Femur (tissue), 1 donor: ENCODE data around the gene SLC25A45.
A peak's percentile ranks its signal among the peaks of the same experiment; 100 is the strongest.

Experiments used
- DNase-seq: peaks from one replicate; pipeline ENCODE4 v3.0.0-alpha.2; 2017

SLC25A45 gene

GRCh38 chr11:65403607-65404121 is 21.2 kb upstream of the SLC25A45 start:
- no peak for DNase-seq

- no peak for DNase-seq
Measured at GRCh38 chr11:65402790-65403189, 20.3 kb upstream of the SLC25A45 start.

DNA sequence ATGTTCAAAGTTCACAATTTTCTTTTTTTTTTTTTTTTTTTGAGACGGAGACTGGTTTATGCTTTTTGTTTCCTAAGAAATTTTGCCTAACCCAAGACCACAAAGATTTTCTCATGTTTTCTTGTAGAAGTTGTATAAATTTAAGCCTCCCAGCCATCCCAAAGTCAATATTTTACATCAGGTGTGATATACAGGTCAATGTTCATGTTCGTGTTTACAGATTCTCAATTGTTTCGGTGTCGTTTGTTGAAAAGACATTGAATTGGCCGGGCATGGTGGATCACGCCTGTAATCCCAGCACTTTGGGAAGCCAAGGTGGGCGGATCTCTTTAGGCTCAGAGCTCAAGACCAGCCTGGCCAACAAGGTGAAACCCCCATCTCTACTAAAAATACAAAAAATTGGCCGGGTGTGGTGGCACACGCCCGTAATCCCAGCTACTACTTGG is 19.4 kb upstream of the SLC25A45 start:
- no peak for DNase-seq

DNA sequence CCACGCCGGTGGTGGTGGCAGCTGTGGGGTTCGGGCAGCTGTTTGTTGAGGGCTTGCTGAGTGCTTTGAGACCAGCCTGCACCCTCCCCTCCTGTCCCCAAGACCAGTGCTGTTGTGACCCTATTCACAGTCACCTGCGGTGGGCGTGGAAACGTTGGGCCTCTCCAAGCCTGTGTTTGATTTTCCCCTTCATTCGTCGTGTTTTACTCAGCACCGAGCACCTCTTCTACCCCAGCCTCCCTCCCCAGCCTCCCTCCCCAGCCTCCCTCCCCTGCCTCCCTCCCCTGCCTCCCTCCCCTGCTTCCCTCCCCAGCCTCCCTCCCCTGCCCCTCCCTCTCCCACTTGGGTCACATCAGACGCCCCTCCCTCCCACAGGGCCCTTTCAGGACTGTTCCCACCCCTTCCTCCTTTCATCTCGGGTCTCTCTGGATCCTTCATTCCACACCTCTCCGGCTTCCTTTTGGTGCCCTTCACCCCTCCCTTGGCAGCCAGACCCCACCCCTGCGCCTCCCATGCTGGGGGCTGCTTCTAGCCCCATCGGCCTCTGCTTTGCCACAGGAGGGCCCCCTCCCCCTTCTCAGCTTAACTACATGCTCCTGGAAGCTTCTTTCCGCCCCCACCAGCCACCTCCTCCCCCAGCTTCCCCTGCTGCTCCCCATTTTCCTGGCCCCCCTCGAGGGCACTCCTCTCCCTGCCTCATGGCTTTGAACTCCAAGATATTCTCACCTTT is 18.8 kb upstream of the SLC25A45 start:
- DNase-seq = no peak

- no peak for DNase-seq
Measured at GRCh38 chr11:65400307-65401072, 18.0 kb upstream of the SLC25A45 start.

DNA sequence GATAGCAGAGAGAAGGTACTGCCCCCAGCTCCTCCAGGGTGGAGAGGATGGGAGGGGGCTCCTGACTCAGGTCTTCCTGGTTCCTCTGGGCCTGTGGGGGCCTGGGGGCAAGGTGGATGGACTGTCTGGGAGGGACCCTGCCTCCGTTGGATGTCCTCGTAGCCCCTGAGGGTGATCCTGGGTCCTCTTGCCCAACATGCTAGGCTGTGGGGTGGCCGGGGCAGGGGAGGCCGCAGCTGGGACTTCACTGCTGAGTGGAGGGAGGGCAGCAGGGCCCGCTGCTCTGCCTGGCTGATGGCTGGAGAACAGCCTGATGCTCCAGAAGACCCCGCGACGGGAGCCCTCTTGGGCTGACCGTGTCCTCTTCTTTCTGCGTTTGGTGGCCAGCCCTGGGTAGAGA is 17.4 kb upstream of the SLC25A45 start:
- DNase-seq = no peak

DNA sequence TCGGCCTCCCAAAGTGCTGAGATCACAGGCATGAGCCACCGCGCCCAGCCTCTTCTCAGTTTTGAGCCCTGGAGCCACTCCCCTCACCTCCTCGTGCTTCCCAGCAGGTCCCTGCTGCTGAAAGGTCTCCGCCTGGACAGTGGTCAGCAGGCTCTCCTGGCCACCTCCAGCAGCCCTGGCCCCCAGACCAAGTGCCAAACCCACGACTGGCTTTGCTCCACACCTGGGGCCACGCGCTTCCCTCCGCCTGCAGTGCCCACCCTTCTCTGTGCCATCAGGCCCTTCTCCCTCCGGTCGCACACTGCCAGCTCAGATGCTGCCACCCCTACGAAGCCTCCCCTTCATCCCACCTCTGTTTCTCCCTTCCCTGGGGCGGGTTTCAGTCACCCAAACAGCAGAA is 16.8 kb upstream of the SLC25A45 start:
- no peak for DNase-seq

DNA sequence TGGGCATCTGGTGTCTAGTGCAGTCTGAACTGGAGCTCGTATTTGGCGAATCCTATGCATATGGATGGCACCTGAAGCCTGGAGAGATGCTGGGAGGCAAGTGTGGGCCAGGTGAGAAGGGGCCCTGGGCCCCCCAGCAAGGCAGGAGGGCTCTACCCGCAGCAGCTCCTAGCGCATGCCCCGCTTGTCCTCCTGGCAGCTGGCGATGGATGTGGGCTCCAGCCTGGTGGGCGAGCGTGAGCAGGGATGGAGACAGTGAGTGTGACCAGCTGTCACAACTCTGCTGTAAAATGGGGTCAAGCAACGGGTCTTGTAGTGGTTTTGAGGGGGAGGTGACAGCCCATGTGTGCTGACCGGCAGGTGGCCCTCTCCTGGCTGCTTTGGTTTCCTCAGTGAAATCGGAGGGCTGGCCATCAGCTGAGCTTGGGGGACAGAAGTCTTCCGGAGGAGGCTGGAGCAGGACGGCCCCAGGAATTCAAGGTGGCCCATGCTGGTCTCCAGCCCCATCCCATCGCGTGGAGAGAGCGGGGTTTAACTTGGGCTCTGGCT is 16.0 kb upstream of the SLC25A45 start:
- DNase-seq = no peak

DNA sequence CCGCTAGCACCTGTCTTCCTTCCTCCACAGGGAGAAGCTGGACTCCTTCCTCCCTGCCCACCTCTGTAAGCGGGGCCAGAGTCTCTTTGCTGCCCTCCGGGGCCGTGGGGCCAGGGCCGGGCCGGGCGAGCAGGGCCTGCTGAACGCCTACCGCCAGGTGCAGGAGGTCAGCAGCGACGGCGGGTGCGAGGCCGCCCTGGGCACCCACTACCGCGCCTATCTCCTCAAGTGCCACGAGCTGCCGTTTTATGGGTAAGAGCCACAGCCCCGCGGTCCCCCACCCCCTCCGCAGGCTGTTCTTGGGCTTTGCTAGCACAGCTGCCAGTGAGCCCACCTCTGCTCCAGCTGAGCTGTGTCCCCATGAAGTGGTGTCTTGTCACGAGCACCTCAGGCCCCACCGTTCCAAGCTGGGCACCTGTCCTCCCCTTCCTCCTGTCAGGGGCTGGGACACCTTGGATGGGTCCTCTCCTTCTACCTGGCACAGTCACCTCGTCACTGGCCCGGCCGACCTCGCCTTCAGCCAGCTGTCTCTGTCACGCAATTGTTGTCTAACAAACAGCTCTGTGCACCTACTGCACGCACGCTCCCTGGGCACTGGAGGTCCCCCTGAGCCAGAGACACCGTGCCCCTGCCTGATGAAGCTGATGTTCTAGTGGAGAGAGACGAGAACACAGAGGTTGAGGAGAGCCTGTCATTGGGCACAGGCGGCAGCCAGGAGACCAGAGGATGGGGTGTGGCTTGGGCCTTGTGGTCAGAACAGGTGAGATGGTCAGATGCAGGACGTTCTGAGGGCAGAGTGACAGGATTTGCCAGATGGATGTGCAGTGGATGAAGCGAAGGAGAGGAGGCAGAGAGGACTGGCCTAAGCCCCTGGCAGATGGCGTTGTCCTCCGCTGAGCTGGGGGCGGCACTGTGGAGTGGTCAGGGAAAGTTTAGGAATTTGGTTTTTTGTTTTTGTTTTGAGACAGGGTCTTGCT is 14.6 kb upstream of the SLC25A45 start:
- no peak for DNase-seq

DNA sequence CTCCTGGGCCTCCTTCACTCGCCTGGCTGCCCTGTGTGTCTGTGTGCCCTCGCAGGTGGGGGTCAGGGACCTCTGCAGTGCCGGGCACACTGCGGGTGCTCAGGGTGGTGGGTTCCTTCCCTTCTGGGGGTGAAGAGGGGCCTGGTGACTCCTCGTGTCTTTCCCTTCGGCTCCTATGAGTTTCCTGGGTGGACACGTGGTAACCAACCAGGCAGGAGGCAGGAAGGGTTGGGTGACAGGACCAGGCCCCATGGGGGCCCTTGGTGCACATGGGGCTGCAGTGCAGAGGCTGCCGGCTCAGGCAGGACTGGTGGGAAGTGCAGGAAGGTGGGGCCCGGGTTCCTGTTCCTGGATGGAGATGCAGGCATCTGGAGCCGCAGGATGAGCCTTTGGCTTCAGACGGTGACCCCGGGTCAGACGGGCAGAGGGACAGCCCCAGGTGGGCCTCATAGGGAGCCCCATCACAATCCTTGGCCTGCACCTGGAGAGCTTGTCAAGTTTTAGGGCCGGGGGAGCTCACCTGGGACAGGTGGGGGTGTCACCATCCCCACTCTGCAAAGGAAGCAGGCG is 13.6 kb upstream of the SLC25A45 start:
- no peak for DNase-seq

GRCh38 chr11:65394125-65394536 is 11.7 kb upstream of the SLC25A45 start:
- DNase-seq = no peak

GRCh38 chr11:65393513-65394079 is 11.2 kb upstream of the SLC25A45 start:
- no peak for DNase-seq

DNA sequence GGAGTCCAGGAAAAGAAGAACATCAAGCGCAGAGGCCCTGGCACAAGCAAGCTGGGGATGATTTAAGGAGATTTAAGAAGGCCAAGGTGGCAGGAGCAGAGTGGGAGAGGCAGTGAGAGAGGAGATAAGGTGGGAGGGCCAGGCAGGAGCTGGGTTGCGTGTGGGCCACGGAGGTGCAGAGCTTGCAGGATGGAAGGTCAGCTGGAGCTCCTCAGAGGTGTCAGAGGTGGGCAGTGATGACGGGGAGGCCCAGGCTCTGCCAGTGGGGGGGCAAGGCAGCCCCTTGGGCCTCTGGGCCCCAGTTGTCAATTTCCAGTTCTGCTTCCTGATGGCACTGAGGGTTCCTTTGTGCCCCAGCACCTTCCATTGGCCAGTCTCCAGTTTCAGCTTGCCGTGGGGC is 10.5 kb upstream of the SLC25A45 start:
- DNase-seq = no peak

DNA sequence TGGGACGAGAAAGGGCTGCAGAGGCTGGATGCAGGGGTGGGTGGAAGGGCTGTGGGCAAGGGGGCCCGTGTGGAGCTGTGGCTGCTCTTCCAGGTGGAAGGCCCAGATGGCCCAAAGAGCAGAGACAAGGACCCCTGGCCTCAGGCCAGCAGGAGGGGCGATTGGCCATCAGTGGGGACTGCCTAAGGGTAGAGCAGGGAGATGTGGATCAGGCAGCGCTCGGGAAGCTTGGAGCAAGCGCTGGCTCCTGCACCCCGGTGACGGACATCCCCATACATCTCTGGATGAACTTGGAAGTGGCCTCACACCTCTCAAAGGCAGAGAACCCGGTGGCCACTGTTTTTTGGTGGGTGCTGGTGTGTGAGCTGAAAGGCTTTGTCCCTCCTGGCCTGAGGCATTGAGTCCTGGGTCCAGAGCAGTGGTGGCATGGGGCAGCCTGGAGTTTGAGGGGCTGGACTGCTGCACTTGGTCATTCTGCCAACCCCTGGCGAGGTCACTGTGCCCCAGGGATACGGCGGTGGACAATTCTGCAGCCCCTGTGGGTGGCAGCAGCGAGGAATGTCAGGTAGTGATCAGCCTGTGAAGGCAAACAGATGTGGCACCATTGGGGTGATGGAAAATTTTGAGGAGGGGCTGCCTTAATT is 9.9 kb upstream of the SLC25A45 start:
- DNase-seq = no peak

- DNase-seq = peak; percentile 42
Measured at GRCh38 chr11:65390996-65391395, 8.6 kb upstream of the SLC25A45 start.

DNA sequence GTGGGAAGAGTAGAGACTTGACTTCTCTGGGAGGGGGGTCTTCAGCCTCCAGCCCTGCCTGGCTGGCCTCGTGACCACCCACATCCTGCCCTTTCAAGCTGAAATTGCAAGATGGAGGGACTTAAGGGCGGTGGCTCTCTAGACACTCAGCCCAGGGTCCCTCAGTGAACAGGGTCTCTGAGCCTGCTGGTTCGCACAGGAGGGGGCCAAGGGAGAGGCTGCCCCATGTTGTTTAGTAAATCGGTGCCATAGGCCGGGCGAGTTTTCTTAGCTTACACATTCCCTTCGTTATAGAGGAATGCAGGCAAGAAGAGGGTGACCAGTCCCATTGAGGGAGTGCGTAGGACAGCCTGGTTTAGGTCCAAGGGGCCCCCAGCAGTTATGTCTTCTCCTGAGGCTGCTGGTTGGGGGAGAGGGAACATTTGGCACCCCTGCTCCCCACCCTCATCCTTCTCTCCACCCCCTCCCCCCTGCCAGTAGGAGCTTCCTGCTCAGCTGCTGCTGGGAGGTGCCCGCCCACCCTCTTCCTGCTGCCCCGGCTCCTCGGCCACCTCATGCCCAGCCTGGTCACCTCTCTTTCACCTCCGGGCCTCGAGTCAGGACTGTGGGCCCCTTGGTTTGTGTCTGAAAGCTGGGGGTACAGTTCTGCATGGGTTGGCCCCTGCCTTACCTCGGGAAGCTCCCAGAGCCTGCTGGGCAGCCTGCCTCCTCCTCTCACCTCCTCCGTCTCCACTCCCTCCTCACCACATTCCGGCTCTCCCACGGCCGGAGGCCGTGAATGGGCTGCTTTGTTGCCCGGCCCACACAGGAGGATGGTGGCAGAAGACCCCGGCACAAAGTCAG is 7.9 kb upstream of the SLC25A45 start:
- peak; percentile 42 for DNase-seq

DNA sequence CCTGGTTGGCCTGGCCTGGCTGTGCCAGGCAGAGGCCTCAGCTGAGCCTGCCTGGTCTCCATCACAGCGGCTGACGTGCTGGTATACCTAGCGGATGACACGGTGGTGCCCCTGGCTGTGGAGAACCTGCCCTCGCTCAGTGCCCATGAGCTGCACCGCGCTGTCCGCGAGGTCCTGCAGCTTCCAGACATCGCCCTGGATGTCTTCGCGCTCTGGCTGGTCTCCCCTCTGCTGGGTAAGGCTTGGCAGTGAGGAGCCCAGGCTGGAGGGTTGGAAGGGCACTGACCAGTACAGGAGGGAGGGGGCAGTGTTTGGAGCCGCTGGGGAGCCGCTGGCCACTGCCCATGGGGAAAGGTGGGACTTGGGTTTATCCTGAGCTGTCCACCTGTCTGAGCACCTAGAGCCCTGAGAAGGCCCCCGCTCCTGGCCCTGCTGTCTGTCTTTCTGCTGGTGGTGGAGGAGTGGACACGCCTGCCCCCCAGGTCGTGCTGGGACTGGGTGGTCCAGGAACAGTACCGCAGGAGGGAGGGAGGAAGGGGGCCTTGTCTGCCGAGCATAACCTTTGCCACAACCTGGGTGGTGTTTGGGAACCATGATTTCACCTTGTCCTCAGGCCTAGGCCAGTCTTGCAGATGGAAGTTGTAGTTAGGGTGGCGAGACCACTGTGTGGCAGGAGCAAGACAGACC is 7.0 kb upstream of the SLC25A45 start:
- peak; percentile 29 for DNase-seq

DNA sequence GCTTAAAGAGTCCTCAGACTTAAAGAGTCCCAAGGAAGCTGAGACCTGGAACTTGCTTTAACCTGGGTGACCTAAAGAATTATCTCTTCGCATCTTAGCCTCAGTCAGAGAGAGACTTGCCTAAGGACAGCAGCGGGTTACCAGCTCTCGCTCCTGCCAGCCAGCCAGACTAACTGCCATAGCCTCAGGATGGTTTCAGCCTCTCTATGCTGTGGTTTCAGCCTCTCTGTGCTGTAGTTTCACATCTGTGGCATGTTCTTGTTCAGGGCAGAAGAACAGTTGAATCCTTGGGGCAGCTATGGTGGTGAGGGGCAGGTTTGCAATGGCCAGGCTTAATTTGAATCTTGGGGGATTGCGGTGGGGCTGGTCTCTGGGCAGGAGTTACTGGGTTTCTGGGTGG is 6.3 kb upstream of the SLC25A45 start:
- no peak for DNase-seq

- DNase-seq = peak; percentile 94
Measured at GRCh38 chr11:65386307-65387140, 4.1 kb upstream of the SLC25A45 start, which contains the start of gene FRMD8. Gene FRMD8 (plus strand): TSS chr11:65386637. CDS start chr11:65387037, 400 bp downstream.
